ENCODE results near the gene BTBD6. TPM values are rescaled to one million over a fixed set of nuclear protein-coding genes. Genes with fewer than 3 reads are reported as not detected.

BTBD6 gene
- total RNA-seq, 2 experiments from 2014 or later: 38.5 to 39.5 TPM

- CTCF ChIA-PET: interaction anchor here (1.0 to 1.6 kb wide), 3 partner anchors 23 to 147 kb away, joined by 3 to 4 read pairs (median 3); partner anchors contain the start of gene BRF1
- Mint-ChIP-seq H3K4me1 (ENCODE audit: low read depth) (peaks cover 9% of the 10 kb centered on the region), H3K36me3 (no peaks in the 10 kb centered on the region), H3K4me3 (no peak overlapping the region), H3K27me3 (no peaks in the 10 kb centered on the region), H3K9me3 (no peaks in the 10 kb centered on the region), H3K27ac (no peak overlapping the region)
- intact Hi-C loops (cut with micrococcal nuclease): loop anchor here (5.0 kb wide), 2 partner anchors 87 to 113 kb away; no protein-coding TSS in a partner anchor
- DNase-seq: no peak
- POLR2A ChIA-PET: no interaction called here
These were observed 43.2 kb upstream of the BTBD6 start for GRCh38 chr14:105204931-105205672.

GRCh38 chr14:105205673-105206208, 42.6 kb upstream of the BTBD6 start:
- H3K9me3 Mint-ChIP-seq: no peaks in the 10 kb centered on the region
- no peaks in the 10 kb centered on the region for H3K36me3 Mint-ChIP-seq
- ChIA-PET CTCF (interaction anchor here (1.2 kb wide), 1 partner anchor 146 kb away, joined by 3 read pairs; no protein-coding TSS in a partner anchor), POLR2A (no interaction called here)
- DNase-seq: no peak
- H3K4me3 Mint-ChIP-seq: no peak overlapping the region
- H3K27me3 Mint-ChIP-seq: no peaks in the 10 kb centered on the region
- peaks cover 9% of the 10 kb centered on the region for H3K4me1 Mint-ChIP-seq (ENCODE audit: low read depth)
- no peak overlapping the region for H3K27ac Mint-ChIP-seq
- intact Hi-C loops (cut with micrococcal nuclease): no loop called here

GRCh38 chr14:105206873-105207272, 41.5 kb upstream of the BTBD6 start:
- Mint-ChIP-seq H3K4me1 (ENCODE audit: low read depth) (peaks cover 6% of the 10 kb centered on the region), H3K9me3 (no peaks in the 10 kb centered on the region), H3K27me3 (no peaks in the 10 kb centered on the region), H3K36me3 (no peaks in the 10 kb centered on the region), H3K27ac (no peak overlapping the region), H3K4me3 (no peak overlapping the region)
- ChIA-PET POLR2A (no interaction called here), CTCF (interaction anchor here (0.7 kb wide), 1 partner anchor 145 kb away, joined by 6 read pairs; no protein-coding TSS in a partner anchor)
- intact Hi-C loops (cut with micrococcal nuclease): no loop called here
- DNase-seq: no peak

- peaks cover 3% of the 10 kb centered on the region for H3K4me1 Mint-ChIP-seq (ENCODE audit: low read depth)
- no peaks in the 10 kb centered on the region for H3K9me3 Mint-ChIP-seq
- no peaks in the 10 kb centered on the region for H3K36me3 Mint-ChIP-seq
- ChIA-PET CTCF (interaction anchor here (0.7 to 0.9 kb wide), 2 partner anchors 145 kb away, joined by 3 to 6 read pairs; no protein-coding TSS in a partner anchor), POLR2A (no interaction called here)
- H3K4me3 Mint-ChIP-seq: no peak overlapping the region
- no peak for DNase-seq
- no peak overlapping the region for H3K27ac Mint-ChIP-seq
- no peaks in the 10 kb centered on the region for H3K27me3 Mint-ChIP-seq
- intact Hi-C loops (cut with micrococcal nuclease): no loop called here
These were observed 40.9 kb upstream of the BTBD6 start for GRCh38 chr14:105207460-105207901.

GRCh38 chr14:105207996-105208737, 40.2 kb upstream of the BTBD6 start:
- POLR2A ChIA-PET: no interaction called here
- intact Hi-C loops (cut with micrococcal nuclease): no loop called here

GRCh38 chr14:105208738-105209075, 39.6 kb upstream of the BTBD6 start:
- H3K9me3 Mint-ChIP-seq: no peaks in the 10 kb centered on the region
- DNase-seq: no peak
- no peaks in the 10 kb centered on the region for H3K4me1 Mint-ChIP-seq (ENCODE audit: low read depth)
- H3K27ac Mint-ChIP-seq: no peak overlapping the region
- ChIA-PET CTCF (no interaction called here), POLR2A (no interaction called here)
- intact Hi-C loops (cut with micrococcal nuclease): no loop called here
- H3K27me3 Mint-ChIP-seq: no peaks in the 10 kb centered on the region
- no peaks in the 10 kb centered on the region for H3K36me3 Mint-ChIP-seq
- H3K4me3 Mint-ChIP-seq: no peak overlapping the region

More at GRCh38 chr14:105207996-105208737, 40.2 kb upstream of the BTBD6 start:
- H3K4me1 Mint-ChIP-seq (ENCODE audit: low read depth): no peaks in the 10 kb centered on the region
- no peak overlapping the region for H3K4me3 Mint-ChIP-seq
- H3K27ac Mint-ChIP-seq: no peak overlapping the region
- H3K9me3 Mint-ChIP-seq: no peaks in the 10 kb centered on the region
- H3K36me3 Mint-ChIP-seq: no peaks in the 10 kb centered on the region
- CTCF ChIA-PET: interaction anchor here (0.9 kb wide), 1 partner anchor 144 kb away, joined by 3 read pairs; no protein-coding TSS in a partner anchor
- DNase-seq: no peak
- H3K27me3 Mint-ChIP-seq: no peaks in the 10 kb centered on the region

- CTCF ChIA-PET: no interaction called here
- intact Hi-C loops (cut with micrococcal nuclease): no loop called here
- H3K27ac Mint-ChIP-seq: no peak overlapping the region
- H3K4me3 Mint-ChIP-seq: no peak overlapping the region
- POLR2A ChIA-PET: no interaction called here
- H3K9me3 Mint-ChIP-seq: no peaks in the 10 kb centered on the region
- H3K27me3 Mint-ChIP-seq: no peaks in the 10 kb centered on the region
- H3K4me1 Mint-ChIP-seq (ENCODE audit: low read depth): no peaks in the 10 kb centered on the region
- H3K36me3 Mint-ChIP-seq: no peaks in the 10 kb centered on the region
- no peak for DNase-seq
These were observed 39.2 kb upstream of the BTBD6 start for GRCh38 chr14:105209091-105209490.

- Mint-ChIP-seq H3K36me3 (no peaks in the 10 kb centered on the region), H3K27ac (no peak overlapping the region), H3K4me3 (no peak overlapping the region), H3K27me3 (no peaks in the 10 kb centered on the region), H3K4me1 (ENCODE audit: low read depth) (no peaks in the 10 kb centered on the region), H3K9me3 (no peaks in the 10 kb centered on the region)
- DNase-seq: no peak
- intact Hi-C loops (cut with micrococcal nuclease): no loop called here
- POLR2A ChIA-PET: no interaction called here
- CTCF ChIA-PET: no interaction called here
These were observed 38.7 kb upstream of the BTBD6 start for GRCh38 chr14:105209646-105210045.

- Mint-ChIP-seq H3K4me1 (ENCODE audit: low read depth) (no peaks in the 10 kb centered on the region), H3K4me3 (no peak overlapping the region), H3K9me3 (no peaks in the 10 kb centered on the region), H3K36me3 (no peaks in the 10 kb centered on the region), H3K27ac (no peak overlapping the region), H3K27me3 (no peaks in the 10 kb centered on the region)
- intact Hi-C loops (cut with micrococcal nuclease): no loop called here
- POLR2A ChIA-PET: no interaction called here
- CTCF ChIA-PET: no interaction called here
- no peak for DNase-seq
These were observed 37.9 kb upstream of the BTBD6 start for GRCh38 chr14:105210266-105211025.

- intact Hi-C loops (cut with micrococcal nuclease): no loop called here
- CTCF ChIA-PET: no interaction called here
- no peaks in the 10 kb centered on the region for H3K36me3 Mint-ChIP-seq
- POLR2A ChIA-PET: no interaction called here
- no peak overlapping the region for H3K4me3 Mint-ChIP-seq
- DNase-seq: no peak
- H3K4me1 Mint-ChIP-seq (ENCODE audit: low read depth): no peaks in the 10 kb centered on the region
- H3K27ac Mint-ChIP-seq: no peak overlapping the region
- no peaks in the 10 kb centered on the region for H3K9me3 Mint-ChIP-seq
- H3K27me3 Mint-ChIP-seq: no peaks in the 10 kb centered on the region
These were observed 37.1 kb upstream of the BTBD6 start for GRCh38 chr14:105211086-105211757.

- Mint-ChIP-seq H3K27me3 (no peaks in the 10 kb centered on the region), H3K27ac (no peak overlapping the region), H3K9me3 (no peaks in the 10 kb centered on the region), H3K4me3 (no peak overlapping the region), H3K36me3 (no peaks in the 10 kb centered on the region), H3K4me1 (ENCODE audit: low read depth) (no peaks in the 10 kb centered on the region)
- no peak for DNase-seq
- ChIA-PET CTCF (no interaction called here), POLR2A (no interaction called here)
- intact Hi-C loops (cut with micrococcal nuclease): no loop called here
These were observed 36.6 kb upstream of the BTBD6 start for GRCh38 chr14:105211758-105212089.
